NB4 (cell line): Measurements from ENCODE around the gene ATP6V1F.

Experiments used
- DNase-seq: peaks from one replicate; pipeline ENCODE4 v3.0.0; 2010; ENCODE audit warnings: low read depth
- H3K4me3 ChIP-seq: one replicate; pipeline ENCODE4 v1.5.1; 2011; ENCODE audit warnings: mild to moderate bottlenecking, low read depth, low read length, moderate library complexity
- CTCF ChIP-seq: IDR thresholded peaks from one replicate; pipeline ENCODE4 v1.5.1; 2012; ENCODE audit warnings: low read depth, low read length
- MAX ChIP-seq: IDR thresholded peaks from 2 replicates; pipeline ENCODE4 v1.6.1; 2011; ENCODE audit warnings: low read depth, low read length
- MYC ChIP-seq: IDR thresholded peaks from 2 replicates; pipeline ENCODE4 v1.6.1; 2011; ENCODE audit warnings: low read depth, low read length
- POLR2A ChIP-seq: IDR thresholded peaks from 2 replicates; pipeline ENCODE4 v1.6.1; 2011; ENCODE audit warnings: mild to moderate bottlenecking; ENCODE audit not compliant: insufficient read length; ENCODE audit errors: extremely low read depth

The ATP6V1F gene

GRCh38 chr7:128846781-128847444 lies 15.7 kb upstream of the ATP6V1F start:
- TF ChIP-seq MYC (no peak), CTCF (no peak), POLR2A (no peak), MAX (no peak)
- H3K4me3 ChIP-seq = no peak overlapping the region
- DNase-seq = no peak

- no peak for DNase-seq
- H3K4me3 ChIP-seq = no peak overlapping the region
- TF ChIP-seq MYC (no peak), CTCF (no peak), POLR2A (no peak), MAX (no peak)
Observed at GRCh38 chr7:128847721-128848211, 14.9 kb upstream of the ATP6V1F start.

- no peak for TF ChIP-seq MAX
- H3K4me3 ChIP-seq = no peak overlapping the region
- no peak for DNase-seq
Observed at GRCh38 chr7:128848289-128849155, 14.1 kb upstream of the ATP6V1F start.

- TF ChIP-seq CTCF (no peak), MAX (no peak), MYC (no peak), POLR2A (no peak)
- no peak for DNase-seq
- no peak overlapping the region for H3K4me3 ChIP-seq
Observed at GRCh38 chr7:128849156-128849515, 13.5 kb upstream of the ATP6V1F start.

- DNase-seq = no peak
- no peak for TF ChIP-seq MAX
- TF ChIP-seq MYC = no peak
- TF ChIP-seq CTCF = no peak
- TF ChIP-seq POLR2A = no peak
- no peak overlapping the region for H3K4me3 ChIP-seq
Observed at GRCh38 chr7:128849804-128850490, 12.7 kb upstream of the ATP6V1F start.
